NCI-H2196 (cell line): ENCODE measurements around the gene ADAR.
"Not testable (repeated sequence)": the region's sequence is repeated elsewhere in the genome, so short reads cannot be mapped to it uniquely, and the experiment has no call there.

Experiments
- DNase-seq: peaks from one replicate; lab custom pipeline; 2025; ENCODE audit not compliant: unreplicated experiment; lab: John Stamatoyannopoulos, UW

The ADAR gene

GRCh38 chr1:154607609-154608396 lies at the start of gene ADAR:
TSS of gene ADAR (minus strand) at chr1:154608186. CDS start at chr1:154608006, 180 bp downstream.
- DNase-seq: peak; percentile 92

DNA sequence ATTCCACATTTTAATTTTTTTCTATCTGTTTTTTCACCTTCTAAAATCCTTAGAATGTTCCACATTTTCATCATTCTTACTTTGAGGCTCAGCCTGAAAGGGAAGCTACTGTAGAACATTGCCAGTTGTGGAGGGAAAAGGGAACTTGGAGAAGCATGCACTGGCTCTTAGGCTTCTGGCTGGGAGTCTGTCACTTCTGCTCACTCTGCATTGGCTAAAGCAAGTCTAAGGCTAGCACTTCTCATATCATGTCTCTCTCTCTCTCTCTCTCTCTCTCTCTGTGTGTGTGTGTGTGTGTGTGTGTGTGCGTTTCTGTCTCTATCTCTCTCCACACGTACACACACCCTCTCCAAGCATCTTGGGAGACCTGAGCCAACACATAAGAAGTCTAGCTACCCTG lies 49.6 kb upstream of the ADAR start:
- DNase-seq: no peak

DNA sequence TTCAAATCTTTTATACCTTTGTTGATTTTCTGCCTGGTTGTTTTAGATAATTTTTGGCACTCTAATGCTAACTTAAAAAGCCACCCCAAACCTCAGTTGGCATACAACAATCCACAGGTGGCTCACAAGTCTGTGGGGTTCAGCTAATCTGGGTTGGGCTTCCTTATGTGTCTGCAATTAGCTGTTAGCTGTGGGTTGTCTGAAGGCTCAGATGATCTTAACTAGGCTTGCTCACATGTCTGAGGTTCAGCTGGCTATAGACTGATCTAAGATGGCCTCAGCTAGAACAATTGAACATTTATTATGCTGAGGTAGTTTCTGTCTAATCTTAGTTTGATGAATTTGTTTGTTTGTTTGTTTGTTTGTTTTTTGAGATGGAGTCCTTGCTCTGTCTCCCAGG lies 44.9 kb upstream of the ADAR start:
- DNase-seq: no peak

DNA sequence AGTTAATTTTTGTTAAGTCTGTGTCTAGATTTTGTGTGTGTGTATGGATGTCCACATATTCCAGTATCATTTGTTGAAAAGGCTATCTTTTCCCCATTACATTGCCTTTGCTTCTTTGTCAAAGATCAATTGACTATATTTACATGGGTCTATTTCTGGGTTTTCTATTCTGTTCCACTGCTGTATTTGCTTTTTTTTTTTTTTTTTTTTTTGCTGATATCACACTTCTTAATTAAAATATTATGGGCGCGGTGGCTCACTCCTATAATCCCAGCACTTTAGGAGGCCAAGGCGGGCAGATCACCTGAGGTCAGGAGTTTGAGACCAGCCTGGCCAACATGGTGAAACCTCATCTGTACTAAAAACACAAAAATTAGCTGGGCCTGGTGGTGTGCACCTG lies 36.7 kb upstream of the ADAR start:
- not testable (repeated sequence) for DNase-seq

DNA sequence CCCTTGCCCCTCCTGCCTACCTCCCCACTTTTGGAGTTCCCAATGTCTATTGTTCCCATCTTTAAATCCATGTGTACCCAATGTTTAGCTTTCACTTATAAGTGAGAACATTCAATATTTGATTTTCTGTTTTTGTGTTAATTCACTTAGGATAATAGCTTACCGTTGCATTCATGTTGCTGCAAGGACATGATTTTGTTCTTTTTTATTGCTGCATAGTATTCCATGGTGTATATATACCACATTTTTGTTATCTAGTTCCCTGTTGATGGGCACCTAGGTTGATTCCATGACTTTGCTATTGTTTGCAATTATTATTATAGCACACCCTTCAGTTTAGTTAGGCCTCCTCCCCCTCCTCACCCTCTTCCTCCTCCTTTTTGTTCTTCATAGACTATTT lies 33.5 kb upstream of the ADAR start:
- DNase-seq: no peak

- DNase-seq: no peak
Measured at GRCh38 chr1:154639876-154640275, 31.9 kb upstream of the ADAR start.

- no peak for DNase-seq
Measured at GRCh38 chr1:154635171-154635570, 27.2 kb upstream of the ADAR start.

DNA sequence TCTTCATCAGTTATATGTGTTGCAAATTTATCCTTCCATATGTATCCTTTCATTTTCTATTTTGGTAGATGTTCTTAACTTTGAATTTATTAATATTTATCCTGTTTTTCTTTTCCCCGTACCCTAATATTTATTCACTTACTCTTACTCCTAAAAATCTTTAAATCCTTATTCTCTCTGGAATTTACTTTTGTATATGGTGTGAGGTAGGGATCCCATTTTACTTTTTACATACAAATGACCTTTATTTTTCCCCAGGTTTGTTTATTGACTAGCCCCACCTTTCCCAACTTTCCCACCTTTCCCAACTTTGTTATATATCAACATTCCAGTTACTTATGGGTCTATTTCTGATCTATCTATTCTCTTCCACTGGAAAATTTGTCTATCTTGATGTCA lies 21.7 kb upstream of the ADAR start:
- no peak for DNase-seq

DNA sequence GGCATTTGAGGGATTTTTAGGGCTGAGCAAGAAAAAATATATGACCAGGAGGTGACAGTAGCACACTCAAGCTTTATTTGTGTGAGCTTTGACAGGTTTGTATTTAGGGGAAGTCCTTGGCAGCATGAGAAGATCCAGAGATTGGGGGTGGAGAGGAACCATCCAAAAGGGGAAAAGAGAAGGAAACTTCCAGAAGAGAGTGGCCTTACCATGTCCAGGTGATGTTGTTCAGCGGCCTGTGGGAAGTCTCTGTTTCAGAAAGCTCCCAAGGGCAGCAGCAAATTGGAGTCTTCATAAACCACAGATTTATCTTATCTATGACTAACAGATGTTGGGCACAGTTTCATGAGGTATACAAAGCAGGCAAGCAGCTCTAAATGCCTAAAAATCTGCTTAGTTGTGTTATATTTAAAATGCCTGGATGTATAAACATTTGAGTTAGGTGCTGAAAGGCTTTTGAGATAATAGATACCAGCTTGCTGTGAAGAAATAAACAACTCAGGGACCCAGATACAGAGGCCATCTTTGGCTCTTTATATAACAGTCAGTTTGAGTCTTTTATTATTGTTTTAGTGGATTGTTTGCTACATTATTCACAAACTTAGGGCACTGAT lies 21.2 kb upstream of the ADAR start:
- DNase-seq: no peak

DNA sequence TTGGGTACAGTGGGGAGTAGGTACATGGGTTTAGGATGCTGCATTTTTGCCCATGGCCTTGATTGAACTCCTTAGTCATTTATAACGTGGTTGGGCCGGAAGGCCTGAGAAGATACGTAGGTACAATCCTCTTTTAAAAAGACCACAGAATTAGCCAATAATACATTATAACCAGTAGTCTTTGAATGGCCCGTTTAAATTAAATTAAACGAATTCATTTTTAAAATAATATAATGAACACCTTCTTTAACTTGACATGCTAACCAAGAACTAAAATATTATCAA lies 20.1 kb upstream of the ADAR start:
- no peak for DNase-seq

DNA sequence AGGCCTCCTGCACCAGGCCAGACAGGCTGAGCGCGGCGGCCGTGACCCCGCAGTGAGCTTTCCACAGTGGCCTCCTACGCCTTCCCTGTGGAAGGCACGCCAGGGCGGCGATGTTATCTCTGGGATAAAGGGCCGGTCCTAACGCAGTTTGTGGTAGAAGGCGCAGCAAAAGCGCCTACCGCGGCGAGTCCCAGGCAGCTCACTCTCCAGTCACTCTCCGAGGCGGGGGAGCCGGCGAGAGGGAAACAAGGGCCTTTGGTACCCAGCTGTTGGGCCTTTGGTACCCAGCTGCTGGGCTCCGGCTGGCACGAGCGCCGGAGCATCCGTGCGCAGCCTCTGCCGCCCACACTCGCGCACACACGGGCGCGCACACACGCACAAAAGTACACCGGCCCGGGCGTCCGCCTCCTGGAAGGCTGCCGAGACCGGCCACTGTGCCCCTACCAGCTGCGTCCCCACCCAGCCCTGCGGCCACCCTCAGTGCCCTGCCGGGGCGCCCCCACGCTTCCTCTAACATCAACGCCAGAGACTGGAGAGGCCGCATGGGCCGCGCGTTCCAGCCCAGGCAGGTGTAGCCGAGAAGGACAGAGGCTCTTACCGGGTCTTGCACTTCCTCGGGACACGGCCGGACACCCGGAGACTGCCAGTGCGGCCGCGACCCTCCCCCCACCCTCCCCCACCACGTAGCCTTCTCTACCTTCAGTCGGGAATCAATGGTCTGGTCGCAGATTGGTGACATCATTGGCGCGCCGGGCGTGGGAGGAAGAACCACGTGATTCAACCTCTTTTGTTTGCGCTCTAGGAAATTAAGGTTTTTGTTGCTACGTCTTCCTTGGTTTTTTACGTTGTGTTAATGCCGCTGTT lies 19.5 kb upstream of the ADAR start:
- DNase-seq: peak; percentile 90

- no peak for DNase-seq
Measured at GRCh38 chr1:154626456-154627256, 18.7 kb upstream of the ADAR start.

GRCh38 chr1:154624746-154625643 lies 17.0 kb upstream of the ADAR start:
- no peak for DNase-seq

DNA sequence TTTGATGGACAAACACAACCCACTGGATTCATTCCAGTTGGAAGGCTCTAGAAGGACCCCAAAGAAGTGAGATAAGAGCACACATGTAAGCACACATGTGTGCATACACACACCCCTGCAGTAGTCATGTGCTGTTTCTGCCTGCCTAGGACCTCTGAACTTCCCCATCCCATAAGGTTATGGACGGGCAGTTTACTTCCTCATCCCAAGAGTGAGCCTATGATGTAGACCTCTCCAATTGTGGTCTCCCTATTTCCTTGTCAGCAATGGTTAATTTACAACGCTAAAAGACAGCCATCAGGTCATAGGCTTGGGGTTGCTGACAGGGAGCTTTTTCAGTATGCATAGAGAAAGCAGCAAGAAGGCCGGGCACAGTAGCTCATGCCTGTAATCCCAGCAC lies 15.4 kb upstream of the ADAR start:
- no peak for DNase-seq

GRCh38 chr1:154622503-154623039 lies 14.6 kb upstream of the ADAR start:
- no peak for DNase-seq

DNA sequence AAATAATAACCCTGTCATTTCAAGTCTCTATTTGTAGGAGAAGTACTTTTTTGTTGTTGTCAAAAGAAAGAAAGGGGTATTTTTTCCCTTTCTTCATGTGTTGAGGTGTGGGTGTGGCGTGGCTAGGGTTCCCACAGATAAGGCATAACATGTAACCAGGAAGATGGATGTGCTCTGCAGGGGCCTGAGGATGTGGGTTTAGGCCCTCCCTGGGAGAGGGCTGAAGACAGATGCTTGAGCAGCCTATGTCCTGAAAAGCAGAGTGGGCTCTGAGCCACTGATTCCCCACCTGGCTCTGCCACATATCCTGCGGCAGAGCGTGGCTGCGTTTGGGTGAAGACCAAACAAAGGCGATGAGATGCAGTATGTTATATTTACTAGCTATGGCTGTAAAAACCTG lies 13.9 kb upstream of the ADAR start:
- no peak for DNase-seq

- no peak for DNase-seq
Measured at GRCh38 chr1:154620751-154621150, 12.8 kb upstream of the ADAR start.

GRCh38 chr1:154619181-154619948 lies 11.4 kb upstream of the ADAR start:
- no peak for DNase-seq

GRCh38 chr1:154616659-154617345 lies 8.8 kb upstream of the ADAR start:
- DNase-seq: no peak
